GM12864 (cell line): ENCODE data around the gene F2RL3.

Experiments
- DNase-seq: peaks from one replicate; pipeline ENCODE4 v3.0.0-alpha.2; 2011; ENCODE audit warnings: low read depth
- H3K4me3 ChIP-seq: 2 replicates; pipeline ENCODE4 v1.5.1; 2011; ENCODE audit warnings: mild to moderate bottlenecking, low read depth, low read length, control low read depth
- TF ChIP-seq, protein P1 (sequence below): IDR thresholded peaks from 2 replicates; pipeline ENCODE4 v1.5.1; 2011; ENCODE audit warnings: low read depth, mild to moderate bottlenecking, moderate library complexity, low read length, control low read depth, inconsistent platforms; ENCODE audit errors: missing control alignments

The F2RL3 gene

DNA sequence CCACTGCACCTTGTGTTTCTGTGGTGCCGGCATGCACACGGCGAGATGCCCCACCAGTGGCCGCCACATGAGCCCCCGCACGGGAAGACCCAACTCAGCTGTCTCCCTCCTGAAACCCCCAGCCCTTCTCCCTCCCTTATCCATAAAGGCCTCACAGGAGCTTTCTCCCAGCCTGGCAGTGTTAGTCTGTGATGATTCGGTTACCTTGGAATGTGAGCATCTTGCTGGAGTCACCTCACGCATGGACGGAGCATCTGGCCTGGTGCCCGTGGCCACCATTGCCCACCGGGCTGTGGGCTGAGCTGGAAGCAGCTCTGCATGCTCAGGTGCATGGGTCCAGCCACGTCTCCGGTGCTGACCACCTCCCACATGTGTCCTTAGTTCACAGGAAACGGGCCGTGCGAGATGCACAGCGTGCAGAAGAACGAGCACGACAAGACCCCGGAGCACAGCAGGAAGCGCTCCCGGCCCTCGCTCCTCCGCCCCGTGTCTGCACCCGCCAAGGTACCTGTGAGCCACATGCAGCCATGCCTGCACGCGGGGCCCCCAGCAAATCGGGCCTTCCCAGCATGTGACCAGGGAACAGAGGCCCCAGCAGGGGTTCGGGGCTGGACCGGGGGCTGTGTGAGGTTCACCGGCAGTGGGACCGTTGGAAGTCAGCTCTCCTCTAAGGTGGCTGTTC is 37.6 kb upstream of the F2RL3 start:
- no peak overlapping the region for H3K4me3 ChIP-seq
- DNase-seq = no peak
- TF ChIP-seq, protein P1, sequence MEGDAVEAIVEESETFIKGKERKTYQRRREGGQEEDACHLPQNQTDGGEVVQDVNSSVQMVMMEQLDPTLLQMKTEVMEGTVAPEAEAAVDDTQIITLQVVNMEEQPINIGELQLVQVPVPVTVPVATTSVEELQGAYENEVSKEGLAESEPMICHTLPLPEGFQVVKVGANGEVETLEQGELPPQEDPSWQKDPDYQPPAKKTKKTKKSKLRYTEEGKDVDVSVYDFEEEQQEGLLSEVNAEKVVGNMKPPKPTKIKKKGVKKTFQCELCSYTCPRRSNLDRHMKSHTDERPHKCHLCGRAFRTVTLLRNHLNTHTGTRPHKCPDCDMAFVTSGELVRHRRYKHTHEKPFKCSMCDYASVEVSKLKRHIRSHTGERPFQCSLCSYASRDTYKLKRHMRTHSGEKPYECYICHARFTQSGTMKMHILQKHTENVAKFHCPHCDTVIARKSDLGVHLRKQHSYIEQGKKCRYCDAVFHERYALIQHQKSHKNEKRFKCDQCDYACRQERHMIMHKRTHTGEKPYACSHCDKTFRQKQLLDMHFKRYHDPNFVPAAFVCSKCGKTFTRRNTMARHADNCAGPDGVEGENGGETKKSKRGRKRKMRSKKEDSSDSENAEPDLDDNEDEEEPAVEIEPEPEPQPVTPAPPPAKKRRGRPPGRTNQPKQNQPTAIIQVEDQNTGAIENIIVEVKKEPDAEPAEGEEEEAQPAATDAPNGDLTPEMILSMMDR = no peak

DNA sequence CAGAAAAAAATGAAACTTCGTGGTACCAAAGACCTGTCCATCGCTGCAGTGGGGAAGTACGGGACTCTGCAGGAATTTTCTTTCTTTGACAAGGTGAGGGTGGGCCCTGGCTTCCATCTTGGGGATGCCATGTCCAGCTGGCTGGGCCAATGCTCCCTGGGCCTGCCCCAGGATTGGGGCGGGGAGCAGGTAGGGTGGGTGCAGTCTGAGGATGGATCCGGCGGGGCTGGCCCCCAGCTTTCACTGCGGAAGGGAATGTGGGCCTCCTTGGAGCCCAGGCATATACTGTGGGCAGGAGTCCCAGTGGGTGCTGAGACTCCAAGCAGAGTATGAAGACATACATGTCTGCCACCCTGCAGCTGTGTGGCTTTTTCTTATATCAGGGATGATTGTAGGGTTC is 35.7 kb upstream of the F2RL3 start:
- TF ChIP-seq, protein P1 = no peak

DNA sequence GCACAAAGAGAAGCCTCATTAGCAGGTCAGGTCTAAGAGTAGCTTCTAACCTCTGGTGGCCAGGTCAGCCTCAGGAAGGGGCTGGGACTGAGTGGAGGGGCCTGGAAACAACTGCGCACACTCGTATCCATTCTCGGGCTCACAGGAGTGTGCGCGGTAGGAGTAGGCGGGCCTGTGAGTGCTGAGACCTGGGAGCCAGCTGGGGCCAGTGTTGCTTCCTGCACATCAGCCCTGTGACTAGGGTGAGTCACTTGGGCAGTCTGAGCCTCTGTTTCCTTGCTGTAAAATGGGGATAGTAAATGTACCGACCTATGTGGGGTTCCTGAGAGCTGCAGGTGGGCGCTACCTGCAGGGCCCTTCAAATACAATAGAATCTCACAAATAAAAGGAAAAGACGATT is 32.7 kb upstream of the F2RL3 start:
- DNase-seq = no peak
- no peak overlapping the region for H3K4me3 ChIP-seq
- TF ChIP-seq, protein P1 = no peak

More for the DNA sequence above, 35.7 kb upstream of the F2RL3 start:
- no peak for DNase-seq
- H3K4me3 ChIP-seq = no peak overlapping the region

DNA sequence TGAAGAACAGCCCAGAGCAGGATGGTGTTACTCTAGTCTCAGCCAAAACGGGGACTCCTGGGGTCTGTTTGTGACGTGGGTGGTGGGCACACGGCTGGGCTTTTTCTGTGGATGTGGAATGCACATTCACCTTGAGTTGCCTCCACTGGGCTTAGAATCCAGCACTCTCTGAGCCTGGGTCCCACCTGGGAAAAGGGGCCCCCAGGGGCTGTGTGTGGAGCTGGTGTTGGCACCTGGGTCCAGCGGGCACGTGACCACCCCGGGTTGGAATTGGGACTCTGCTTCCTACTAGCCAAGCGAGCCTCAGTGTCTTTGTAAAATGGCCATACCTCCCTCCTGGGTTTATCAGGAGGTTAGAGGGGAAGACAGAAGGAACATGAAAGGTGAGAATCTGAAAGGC is 29.2 kb upstream of the F2RL3 start:
- no peak overlapping the region for H3K4me3 ChIP-seq
- TF ChIP-seq, protein P1 = no peak
- no peak for DNase-seq

DNA sequence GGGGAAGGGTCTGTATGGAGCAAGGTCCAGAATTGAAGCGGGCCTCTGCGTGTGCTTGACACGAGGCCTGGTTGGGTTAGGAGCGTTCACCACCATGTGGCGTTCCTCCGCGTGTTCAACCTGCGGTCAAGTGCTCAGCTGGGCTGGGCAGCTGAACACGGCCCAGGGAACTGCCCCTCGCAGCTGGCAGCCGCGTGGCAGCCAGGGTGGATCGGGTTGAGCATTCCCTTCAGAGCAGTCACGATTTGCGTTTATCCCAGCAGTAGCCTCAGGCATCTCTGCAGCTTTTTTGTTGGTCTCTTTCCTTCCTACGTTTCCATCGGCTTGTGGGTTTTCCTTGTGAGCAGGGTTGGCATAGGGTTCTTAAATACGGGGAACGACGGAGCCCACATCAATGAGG is 28.7 kb upstream of the F2RL3 start:
- TF ChIP-seq, protein P1 = no peak
- H3K4me3 ChIP-seq = no peak overlapping the region
- no peak for DNase-seq

DNA sequence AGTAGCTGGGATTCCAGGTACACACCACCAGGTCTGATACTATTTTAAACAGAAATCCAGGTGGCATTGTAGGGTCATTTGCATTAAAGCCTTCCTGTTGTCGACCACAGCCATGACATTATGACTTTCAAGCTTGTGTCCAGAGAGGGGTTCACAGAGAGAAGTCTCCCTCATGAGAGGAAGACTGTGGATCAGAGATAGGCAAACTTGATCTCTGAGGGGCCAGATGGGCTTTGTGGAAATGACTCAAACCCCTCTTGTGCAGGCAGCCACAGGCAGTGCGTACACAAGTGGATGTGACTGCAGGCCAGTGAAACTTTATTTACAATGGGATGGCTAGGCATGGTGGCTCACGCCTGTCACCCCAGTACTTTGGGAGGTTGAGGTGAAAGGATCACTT is 27.8 kb upstream of the F2RL3 start:
- no peak for DNase-seq
- H3K4me3 ChIP-seq = no peak overlapping the region
- TF ChIP-seq, protein P1 = no peak

DNA sequence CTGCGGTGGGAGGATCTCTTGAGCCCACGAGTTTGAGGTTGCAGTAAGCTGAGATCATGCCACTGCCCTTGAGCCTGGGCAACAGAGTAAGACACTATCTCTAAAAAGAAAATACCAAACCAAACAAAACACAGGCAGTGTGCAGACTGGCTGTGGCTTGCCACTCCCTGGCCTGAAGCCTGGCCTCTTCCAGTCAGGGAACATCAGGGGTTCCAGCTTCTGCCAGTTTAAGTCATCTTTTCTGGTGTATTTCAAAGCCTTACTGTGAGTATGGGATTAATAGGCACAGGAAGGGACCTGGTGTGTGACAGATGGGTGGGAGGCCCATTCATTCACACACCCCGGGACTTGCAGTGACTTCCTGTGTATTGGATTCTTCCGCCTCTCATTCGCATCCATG is 27.0 kb upstream of the F2RL3 start:
- H3K4me3 ChIP-seq = no peak overlapping the region
- no peak for DNase-seq
- TF ChIP-seq, protein P1 = no peak
